GM18517 (cell line): ENCODE measurements around the gene SPSB2.
"Not testable (repeated sequence)": the region's sequence is repeated elsewhere in the genome, so short reads cannot be mapped to it uniquely, and the experiment has no call there.

ENCODE experiments used
- ATAC-seq: cut with Tn5 transposase; IDR thresholded peaks from one replicate; pipeline ENCODE4 v1.9.1; 2021; ENCODE audit warnings: mild to moderate bottlenecking, moderate library complexity; ENCODE audit not compliant: unreplicated experiment

Gene SPSB2

GRCh38 chr12:6872073-6873048, 742 bp downstream of the SPSB2 start:
- ATAC-seq = no peak

GRCh38 chr12:6871052-6871957, 1.8 kb downstream of the SPSB2 start:
- ATAC-seq = no peak

GRCh38 chr12:6870304-6870703, 2.8 kb downstream of the SPSB2 start:
- not testable (repeated sequence) for ATAC-seq

- no peak for ATAC-seq
Measured at GRCh38 chr12:6869049-6870021, 3.8 kb downstream of the SPSB2 start.

- no peak for ATAC-seq
Measured at GRCh38 chr12:6868211-6869048, 4.7 kb downstream of the SPSB2 start.

GRCh38 chr12:6867413-6868210, 5.5 kb downstream of the SPSB2 start, which contains the start of gene TPI1:
TSS of gene TPI1 (plus strand) at chr12:6867531. CDS start at chr12:6867567, 36 bp downstream.
- no peak for ATAC-seq

- no peak for ATAC-seq
Measured at GRCh38 chr12:6866920-6867412, 6.1 kb downstream of the SPSB2 start.

- no peak for ATAC-seq
Measured at GRCh38 chr12:6866163-6866919, 6.8 kb downstream of the SPSB2 start.

GRCh38 chr12:6865307-6865706, 7.8 kb downstream of the SPSB2 start:
- ATAC-seq = not testable (repeated sequence)

GRCh38 chr12:6863586-6864321, 9.3 kb downstream of the SPSB2 start:
- no peak for ATAC-seq

GRCh38 chr12:6863033-6863432, 10.1 kb downstream of the SPSB2 start:
- no peak for ATAC-seq

- ATAC-seq = no peak
Measured at GRCh38 chr12:6861391-6861790, 11.7 kb downstream of the SPSB2 start.

- no peak for ATAC-seq
Measured at GRCh38 chr12:6860942-6861341, 12.2 kb downstream of the SPSB2 start.

- ATAC-seq = no peak
Measured at GRCh38 chr12:6860116-6860515, 13.0 kb downstream of the SPSB2 start.

GRCh38 chr12:6858799-6859198, 14.3 kb downstream of the SPSB2 start:
- no peak for ATAC-seq

- no peak for ATAC-seq
Measured at GRCh38 chr12:6855322-6855721, 17.8 kb downstream of the SPSB2 start.

- ATAC-seq = no peak
Measured at GRCh38 chr12:6854036-6854435, 19.1 kb downstream of the SPSB2 start.
